H4 (cell line): ENCODE data around the gene EML2. TPM values are rescaled to one million over a fixed set of nuclear protein-coding genes. Genes with fewer than 3 reads are reported as not detected.

Experiments
- DNase-seq: peaks from one replicate; pipeline ENCODE4 v3.0.0-alpha.2; 2015; ENCODE audit warnings: low spot score
- total RNA-seq: library from RNA; depleted of rRNA; stranded (reverse); fragments of >200 nt; shearing (Covaris generic); gene quantifications from 2 replicates; pipeline ENCODE4 v1.2.3, GENCODE V29; 2014

EML2 gene
- total RNA-seq, 1 experiment from 2014 or later = 5.1 TPM

GRCh38 chr19:45589768-45590167 is 49.4 kb downstream of the EML2 start:
- DNase-seq = no peak

GRCh38 chr19:45587873-45588272 is 51.3 kb downstream of the EML2 start:
- DNase-seq = no peak

GRCh38 chr19:45585158-45585577 is 54.0 kb downstream of the EML2 start:
- no peak for DNase-seq

- peak; percentile 99 for DNase-seq
Observed at GRCh38 chr19:45584332-45585157, 54.7 kb downstream of the EML2 start, which contains the start of gene OPA3. Gene OPA3 (minus strand): TSS chr19:45584802. CDS start chr19:45584764, 38 bp downstream.

GRCh38 chr19:45581576-45581975 is 57.6 kb downstream of the EML2 start:
- no peak for DNase-seq

GRCh38 chr19:45578861-45579260 is 60.3 kb downstream of the EML2 start:
- DNase-seq = no peak

GRCh38 chr19:45577111-45577905 is 61.9 kb downstream of the EML2 start:
- peak; percentile 34 for DNase-seq

GRCh38 chr19:45576682-45577081 is 62.5 kb downstream of the EML2 start:
- no peak for DNase-seq

GRCh38 chr19:45575216-45575615 is 64.0 kb downstream of the EML2 start:
- DNase-seq = no peak

- DNase-seq = no peak
Observed at GRCh38 chr19:45574526-45574925, 64.7 kb downstream of the EML2 start.

GRCh38 chr19:45571457-45572220 is 67.6 kb downstream of the EML2 start:
- DNase-seq = no peak

GRCh38 chr19:45569619-45570421 is 69.4 kb downstream of the EML2 start:
- DNase-seq = no peak

GRCh38 chr19:45568732-45569131 is 70.5 kb downstream of the EML2 start:
- DNase-seq = no peak

GRCh38 chr19:45567609-45568008 is 71.6 kb downstream of the EML2 start:
- DNase-seq = no peak

- DNase-seq = no peak
Observed at GRCh38 chr19:45564131-45564780, 74.9 kb downstream of the EML2 start.

- DNase-seq = no peak
Observed at GRCh38 chr19:45560686-45561085, 78.5 kb downstream of the EML2 start.

- DNase-seq = no peak
Observed at GRCh38 chr19:45560038-45560437, 79.2 kb downstream of the EML2 start.
